CD4-positive, alpha-beta T cell treated with Interleukin-15 for 4 hours (primary cell): ENCODE data around the gene TRIM51.
"Not testable (repeated sequence)": the region's sequence is repeated elsewhere in the genome, so short reads cannot be mapped to it uniquely, and the experiment has no call there.

Experiments used
- DNase-seq: peaks from one replicate; pipeline ENCODE4 v3.0.0-alpha.2; 2020; ENCODE audit warnings: low spot score

TRIM51 gene, protein sequence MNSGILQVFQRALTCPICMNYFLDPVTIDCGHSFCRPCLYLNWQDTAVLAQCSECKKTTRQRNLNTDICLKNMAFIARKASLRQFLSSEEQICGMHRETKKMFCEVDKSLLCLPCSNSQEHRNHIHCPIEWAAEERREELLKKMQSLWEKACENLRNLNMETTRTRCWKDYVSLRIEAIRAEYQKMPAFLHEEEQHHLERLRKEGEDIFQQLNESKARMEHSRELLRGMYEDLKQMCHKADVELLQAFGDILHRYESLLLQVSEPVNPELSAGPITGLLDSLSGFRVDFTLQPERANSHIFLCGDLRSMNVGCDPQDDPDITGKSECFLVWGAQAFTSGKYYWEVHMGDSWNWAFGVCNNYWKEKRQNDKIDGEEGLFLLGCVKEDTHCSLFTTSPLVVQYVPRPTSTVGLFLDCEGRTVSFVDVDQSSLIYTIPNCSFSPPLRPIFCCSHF

DNA sequence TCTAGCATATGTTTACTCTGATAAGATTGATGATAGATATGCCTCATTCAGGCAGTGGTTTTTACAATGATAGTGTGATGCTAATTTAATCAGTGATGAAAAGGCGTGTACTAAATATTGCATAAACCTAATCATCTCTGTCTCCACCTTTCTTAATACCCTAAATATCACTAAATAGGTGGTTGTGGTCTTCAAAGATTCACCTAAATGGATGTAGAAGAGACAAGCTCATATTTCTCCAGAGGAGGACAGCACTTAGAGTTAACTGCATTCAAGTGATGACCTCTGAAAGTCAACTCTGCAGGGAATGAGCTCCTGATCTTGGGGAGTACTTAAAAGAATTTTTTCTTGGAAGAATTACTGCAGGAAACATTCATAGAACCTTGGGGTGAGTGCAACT, at the start of gene TRIM51:
Gene TRIM51, plus strand, starts transcription at position 301 of the 400 bp plus-strand sequence. CDS start 2,132 bp downstream, outside the sequence.
- not testable (repeated sequence) for DNase-seq

DNA sequence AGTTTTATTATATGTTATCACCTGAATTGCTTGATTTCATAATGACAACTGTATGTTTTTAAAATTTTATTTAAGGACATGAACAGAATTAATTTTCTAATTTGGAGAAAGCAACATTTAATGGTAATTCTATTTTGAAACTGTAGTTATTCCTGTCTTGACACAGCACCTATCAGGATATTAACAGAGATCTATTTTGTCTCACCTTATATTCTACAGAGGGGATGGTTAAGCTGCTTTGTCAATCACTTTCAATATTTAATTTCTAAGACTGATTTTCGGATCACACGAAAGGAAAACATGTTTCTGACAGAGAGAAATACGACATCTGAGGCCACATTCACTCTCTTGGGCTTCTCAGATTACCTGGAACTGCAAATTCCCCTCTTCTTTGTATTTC, 44.6 kb upstream of the TRIM51 start, which contains the start of gene OR5D16:
Gene OR5D16, plus strand, starts transcription at position 301 of the 400 bp plus-strand sequence. Its CDS starts 0 bp downstream, at position 301.
- no peak for DNase-seq

DNA sequence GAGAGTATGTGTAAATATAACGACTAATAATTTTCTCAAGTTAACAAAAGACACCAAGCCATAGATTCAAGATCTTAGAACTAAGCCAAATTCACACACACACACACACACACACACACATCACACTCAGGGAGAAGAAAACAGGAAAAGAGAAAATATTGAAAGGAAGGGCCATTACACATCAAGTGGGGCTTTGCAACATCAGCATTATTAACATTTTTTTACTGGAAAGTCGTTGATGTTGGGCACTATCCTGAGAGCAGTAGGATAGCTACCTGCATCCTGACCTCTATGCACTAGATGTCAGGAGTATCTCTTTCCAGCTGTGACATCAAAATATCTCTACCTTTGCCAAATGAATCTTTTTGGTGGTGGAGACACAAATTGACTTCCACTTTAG, 35.6 kb upstream of the TRIM51 start:
- DNase-seq, result no peak

DNA sequence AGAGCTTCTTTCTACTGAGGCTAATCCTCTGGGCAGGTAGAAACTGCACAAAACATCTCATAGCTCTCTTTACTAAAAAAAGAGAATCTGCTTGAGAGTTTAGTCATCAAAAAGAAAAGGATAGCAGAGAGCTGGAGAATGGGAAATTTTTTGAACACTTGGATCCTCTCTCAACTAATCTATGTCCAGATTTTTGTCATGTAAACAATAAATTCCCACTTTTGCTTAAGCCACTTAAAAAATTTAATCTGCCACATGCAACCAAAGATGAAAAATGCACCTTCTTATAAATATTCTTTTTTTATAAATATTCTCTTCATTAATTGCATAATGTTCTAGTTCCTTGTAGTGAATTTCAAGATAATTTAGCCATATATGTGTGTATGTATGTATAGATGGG, 34.1 kb upstream of the TRIM51 start:
- DNase-seq, result no peak

DNA sequence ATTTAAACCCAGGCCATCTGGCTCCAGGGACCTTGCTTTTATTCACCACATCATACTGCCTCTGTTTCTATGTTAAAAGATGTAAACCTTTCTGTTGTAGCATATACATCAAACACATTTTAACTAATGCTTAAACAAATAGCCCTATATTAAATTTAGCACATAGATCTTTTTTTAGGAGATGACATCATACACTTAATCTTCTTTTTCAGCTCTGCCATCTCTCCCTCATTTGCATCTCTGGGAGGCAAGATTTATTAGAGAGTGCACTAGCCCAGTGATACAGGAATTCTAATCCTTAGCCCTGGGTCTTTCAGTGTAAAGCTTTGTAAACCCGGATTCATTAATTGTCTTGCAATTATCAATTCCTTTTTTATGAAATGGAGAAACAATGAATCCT, 31.0 kb upstream of the TRIM51 start:
- no peak for DNase-seq

DNA sequence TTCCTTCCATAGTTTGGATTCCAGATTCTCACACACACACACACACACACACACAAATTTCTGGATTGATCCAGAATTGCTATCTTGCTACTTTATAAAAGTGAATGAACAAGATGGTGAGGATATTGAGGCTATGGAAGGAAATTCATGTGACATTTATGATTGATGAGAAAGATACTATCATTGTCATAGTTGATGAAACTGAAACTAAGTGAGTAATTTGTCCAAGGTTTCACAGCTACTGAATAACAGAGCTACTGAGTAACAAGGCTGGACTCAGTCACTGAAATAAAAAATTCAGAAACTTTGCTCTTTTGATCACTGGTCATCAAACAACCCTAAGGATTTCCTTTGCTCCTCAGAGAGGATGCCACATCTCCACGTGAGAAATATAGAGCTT, 28.4 kb upstream of the TRIM51 start:
- DNase-seq, result no peak

DNA sequence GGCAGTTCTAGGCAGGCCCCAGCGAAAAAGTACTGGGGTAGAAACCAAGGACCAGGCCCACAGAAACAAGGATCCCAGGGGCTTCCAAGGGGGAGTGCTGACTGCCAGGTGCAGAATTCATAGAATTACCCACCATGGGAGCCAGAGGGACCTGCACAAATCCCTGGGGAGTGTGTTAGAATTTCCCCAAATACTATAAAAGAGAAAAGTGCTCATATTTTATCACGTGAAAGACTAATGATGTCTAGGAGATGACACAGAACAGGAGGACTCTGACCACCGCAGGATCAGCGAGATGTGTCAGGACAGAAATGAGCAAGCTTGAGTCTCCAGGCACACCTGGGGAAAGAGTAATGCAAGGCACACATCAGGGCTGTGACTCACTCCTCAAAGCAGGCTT, 15.7 kb upstream of the TRIM51 start:
- not testable (repeated sequence) for DNase-seq

DNA sequence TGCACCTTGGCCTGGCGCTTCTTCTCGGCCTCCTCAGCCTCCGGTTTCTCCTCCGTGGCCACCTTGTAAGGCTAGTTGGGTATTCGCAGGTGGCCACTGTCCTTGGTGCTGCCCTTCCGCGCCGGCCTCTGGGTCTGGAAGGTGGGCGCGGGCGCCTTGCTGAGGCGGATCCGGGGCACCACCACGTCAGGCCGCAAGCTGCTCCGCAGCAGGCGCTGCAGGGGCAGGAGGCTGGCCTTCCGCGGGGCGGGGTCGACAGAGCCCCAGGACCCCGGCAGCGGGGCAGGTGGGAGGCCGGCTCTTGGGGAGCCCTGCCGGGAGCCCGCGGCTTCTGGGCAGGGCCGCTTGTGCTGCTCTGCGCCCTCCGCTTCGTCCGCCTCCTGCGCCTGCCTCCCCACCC, 10.4 kb upstream of the TRIM51 start:
- DNase-seq, result not testable (repeated sequence)

DNA sequence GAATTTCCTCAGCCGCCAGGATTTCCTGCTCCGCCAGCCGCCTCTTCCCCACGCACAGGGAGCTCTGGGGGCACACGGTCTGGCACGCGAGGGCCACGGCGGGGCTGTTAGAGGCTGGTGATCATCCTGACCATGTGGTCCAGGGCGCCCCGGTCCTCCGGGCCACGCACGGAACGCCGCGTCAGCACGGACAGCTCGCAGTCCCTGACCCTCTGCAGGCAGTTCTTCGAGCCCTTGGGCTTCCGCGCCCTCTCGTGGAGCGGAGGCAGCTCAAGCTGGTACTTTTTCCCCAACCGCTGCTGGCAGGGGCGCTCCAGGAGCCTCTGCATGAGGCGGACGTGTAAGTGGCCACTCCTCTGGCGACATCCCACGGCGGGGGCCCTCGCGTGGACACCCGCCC, 10.0 kb upstream of the TRIM51 start:
- DNase-seq, result not testable (repeated sequence)

DNA sequence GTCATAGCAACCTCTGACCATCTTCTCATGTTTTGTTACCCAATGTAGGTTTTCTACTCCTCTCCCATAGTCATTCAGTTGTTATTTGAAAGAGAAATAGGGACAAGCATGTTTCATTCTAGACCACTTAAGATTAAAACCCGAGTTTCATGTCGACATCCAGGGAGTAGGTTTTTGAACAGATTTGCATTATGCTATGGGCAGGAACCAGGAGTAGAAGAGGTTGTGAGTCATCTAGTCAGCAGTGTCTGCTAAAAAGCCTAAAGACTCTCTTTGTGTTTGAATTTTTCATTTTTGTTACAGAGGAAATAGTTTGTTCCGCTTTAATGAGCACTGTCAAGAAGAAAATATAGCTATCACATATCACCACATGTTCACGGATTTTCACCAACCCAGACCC, 1.9 kb downstream of the TRIM51 start:
- not testable (repeated sequence) for DNase-seq

DNA sequence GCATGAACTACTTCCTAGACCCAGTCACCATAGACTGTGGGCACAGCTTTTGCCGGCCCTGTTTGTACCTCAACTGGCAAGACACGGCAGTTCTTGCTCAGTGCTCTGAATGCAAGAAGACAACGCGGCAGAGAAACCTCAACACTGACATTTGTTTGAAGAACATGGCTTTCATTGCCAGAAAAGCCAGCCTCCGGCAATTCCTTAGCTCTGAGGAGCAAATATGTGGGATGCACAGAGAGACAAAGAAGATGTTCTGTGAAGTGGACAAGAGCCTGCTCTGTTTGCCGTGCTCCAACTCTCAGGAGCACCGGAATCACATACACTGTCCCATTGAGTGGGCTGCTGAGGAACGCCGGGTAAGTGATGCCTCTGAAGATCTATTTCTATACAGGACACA, 2.4 kb downstream of the TRIM51 start:
- DNase-seq, result not testable (repeated sequence)

DNA sequence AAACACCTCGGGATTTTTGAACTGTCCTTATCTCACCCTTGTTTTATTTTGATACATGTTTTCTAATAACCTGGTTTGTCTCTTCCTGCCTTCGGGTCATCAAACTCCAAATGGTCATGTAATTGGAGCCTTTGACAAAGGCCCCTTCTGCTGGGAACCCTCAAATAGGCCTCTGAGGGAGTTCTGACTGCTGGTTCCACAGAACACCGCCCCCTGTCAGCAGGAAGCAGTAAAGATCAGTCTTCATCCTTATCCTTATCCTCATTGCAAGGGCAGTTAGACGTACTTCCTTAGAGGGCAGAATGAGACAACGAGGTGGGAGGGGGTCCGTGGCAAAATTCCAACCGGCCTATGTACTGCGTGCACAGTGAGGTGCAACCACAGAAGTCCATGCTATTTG, 12.1 kb downstream of the TRIM51 start:
- no peak for DNase-seq

DNA sequence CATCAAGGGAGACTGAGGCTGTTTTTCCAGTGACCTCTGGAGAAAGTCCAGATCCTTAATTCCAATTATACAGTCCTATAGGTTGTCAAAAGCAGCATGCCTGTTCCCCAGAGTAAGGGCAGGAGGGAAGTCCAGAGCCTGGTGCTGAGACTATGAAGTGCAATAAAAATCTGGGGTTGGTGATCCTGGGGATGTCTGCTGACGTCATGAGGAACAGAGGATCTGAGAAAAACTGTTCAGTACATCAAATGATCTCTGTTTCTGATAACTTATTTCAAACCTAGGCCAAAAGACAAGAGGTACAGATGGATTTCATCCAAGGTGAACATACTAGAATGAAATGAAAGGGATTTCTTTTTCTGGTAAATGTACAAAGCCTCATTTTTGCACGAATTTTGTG, 19.2 kb downstream of the TRIM51 start:
- DNase-seq, result no peak

DNA sequence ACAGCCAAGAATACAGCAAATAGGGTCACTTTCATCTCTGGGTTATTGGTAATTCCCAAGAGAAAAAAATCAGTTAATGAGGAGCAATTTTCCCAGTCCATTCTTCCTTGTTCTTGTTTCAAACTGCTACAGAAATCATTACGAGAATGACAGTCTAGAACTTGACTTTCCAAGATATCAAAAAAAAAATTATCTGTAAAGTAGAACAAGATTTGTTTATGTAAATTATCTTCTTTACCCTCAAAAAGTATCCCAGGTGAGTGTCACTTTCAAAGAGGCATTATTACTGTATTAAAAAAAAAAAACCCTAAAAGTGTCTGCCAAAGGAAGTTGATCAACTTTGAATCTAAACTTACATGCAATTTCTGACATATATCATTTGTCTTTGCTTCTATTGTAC, 31.4 kb downstream of the TRIM51 start, which contains the start of gene OR5W2:
Gene OR5W2, minus strand, starts transcription at position 101 of the 400 bp plus-strand sequence. Its CDS starts 0 bp downstream, at position 101.
- no peak for DNase-seq

DNA sequence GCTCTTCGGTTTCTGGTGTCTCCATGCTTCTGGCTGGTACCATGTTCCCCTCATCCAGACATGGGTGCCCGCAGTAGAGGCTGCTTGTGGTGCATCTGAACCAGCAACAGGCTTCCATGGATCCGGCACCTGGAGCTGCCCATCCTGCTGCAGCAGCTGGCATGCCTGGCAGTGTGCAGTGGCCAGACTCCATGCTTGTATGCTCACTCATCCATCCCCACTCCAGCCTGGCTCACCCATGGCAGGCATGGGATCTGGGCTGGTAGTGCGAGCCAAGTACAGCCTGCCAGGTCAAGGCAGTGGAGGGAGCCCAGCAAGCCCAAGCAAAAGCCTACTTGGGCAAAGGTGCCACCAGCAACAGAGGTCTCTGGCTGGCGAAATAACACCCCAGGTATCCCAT, 37.4 kb downstream of the TRIM51 start:
- no peak for DNase-seq

DNA sequence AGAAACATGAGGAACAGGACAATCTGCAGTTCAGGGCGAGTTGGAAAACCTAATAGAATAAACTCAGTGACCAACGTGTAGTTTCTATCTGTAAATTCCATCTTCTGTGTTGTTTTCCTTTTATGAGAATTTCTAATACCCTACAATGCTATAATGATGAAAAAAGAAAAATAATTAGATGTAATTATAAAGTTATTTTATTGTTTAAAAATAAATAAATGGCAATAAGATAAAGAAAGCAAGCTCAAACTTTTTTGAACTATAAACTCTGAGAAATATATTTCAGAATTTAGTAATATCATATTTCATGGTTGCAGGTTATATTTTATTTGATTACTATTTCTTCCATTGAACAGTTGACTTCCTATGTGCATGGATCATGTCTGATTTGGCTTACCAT, 53.2 kb downstream of the TRIM51 start, which contains the start of gene OR5I1:
Gene OR5I1, minus strand, starts transcription at position 101 of the 400 bp plus-strand sequence. Its CDS starts 0 bp downstream, at position 101.
- no peak for DNase-seq
